Measurements from ENCODE around the gene PACC1.
"Not testable (repeated sequence)": the region's sequence is repeated elsewhere in the genome, so short reads cannot be mapped to it uniquely, and the experiment has no call there.

Gene PACC1

DNA sequence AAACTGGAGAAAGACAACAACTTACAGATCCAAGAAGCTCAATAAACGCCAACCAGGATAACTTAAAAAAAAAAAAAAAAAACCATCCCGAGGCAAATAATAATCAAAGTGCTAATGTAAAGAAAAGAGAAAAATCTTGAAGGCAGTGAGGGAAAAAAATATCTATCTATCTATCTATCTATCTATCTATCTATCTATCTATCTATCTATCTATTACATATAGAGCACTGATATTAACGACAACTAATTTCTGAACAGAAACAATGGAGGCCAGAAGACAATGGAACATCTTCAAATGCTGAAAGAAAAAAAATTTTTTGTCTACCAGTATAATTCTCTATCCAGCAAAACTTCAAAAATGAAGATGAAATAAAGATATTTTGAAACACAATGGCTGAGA is 18.0 kb downstream of the PACC1 start:
- no peak for DNase-seq (ENCODE audit: low read depth in 2 of 2)

DNA sequence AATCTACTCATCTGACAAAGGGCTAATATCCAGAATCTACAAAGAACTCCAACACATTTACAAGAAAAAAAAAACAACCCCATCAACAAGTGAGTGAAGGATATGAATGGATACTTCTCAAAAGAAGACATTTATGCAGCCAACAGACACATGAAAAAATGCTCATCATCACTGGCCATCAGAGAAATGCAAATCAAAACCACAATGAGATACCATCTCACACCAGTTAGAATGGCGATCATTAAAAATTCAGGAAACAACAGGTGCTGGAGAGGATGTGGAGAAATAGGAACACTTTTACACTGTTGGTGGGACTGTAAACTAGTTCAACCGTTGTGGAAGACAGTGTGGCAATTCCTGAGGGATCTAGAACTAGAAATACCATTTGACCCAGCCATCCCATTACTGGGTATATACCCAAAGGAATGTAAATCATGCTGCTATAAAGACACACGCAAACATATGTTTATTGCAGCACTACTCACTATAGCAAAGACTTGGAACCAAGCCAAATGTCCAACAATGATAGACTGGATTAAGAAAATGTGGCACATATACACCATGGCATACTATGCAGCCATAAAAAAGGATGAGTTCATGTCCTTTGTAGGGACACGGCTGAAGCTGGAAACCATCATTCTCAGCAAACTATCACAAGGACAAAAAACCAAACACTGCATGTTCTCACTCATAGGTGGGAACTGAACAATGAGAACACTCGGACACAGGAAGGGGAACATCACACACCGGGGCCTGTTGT is 18.8 kb downstream of the PACC1 start:
- not testable (repeated sequence) for DNase-seq (ENCODE audit: low read depth in 2 of 2)

DNA sequence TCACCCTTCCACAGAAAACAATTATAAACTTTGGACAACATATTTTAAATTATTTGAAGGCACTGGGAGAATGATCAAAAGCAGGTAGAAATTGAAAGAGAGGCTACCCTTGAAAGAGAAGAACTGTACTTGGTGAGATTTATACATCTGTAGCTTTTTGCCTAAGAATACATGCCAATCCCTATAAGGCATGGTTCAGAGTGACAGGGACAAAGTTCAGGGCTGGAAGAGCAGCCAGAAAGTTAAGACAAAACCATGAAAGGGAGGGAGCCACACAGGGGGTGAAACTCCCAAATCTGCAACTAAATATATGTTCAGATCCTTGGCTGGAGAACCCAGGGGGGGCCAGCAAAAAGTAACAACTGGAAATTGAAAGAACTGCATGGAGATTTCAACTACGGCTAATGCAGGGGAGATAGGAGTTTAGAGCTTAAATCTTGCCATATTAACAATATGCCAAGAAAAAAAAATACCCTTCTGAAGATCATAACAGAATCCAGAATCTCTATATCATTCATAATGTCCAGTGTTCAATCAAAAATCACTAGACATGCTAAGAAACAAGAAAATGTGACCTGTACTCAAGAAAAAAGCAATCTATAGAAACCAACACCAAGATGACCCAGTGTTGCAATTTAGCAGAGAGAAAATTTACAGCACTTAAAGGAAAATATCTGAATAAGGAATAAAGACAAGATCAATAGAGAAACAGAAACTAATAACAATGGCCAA is 25.5 kb downstream of the PACC1 start:
- no peak for DNase-seq (ENCODE audit: low read depth in 2 of 2)

DNA sequence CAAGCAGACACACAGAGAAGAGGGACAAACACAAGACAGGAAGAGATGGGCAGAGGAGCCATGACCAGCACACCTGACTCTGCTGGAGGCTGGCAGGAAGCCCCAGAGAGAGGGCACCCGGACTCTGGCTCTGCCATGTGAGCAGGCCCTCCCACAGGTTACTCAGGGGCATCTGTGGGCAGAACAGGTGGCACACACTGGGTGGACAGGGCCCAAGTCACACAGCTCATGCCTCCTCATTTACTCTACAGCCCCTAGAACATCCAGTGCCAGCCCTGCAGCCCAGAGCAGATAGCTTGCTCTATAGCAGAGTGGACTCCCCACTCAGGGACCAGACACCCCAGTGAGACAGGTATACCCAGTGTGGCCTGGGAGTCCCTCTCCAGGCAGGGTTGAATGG is 28.7 kb downstream of the PACC1 start:
- DNase-seq (ENCODE audit: low read depth in 2 of 2) = no peak

DNA sequence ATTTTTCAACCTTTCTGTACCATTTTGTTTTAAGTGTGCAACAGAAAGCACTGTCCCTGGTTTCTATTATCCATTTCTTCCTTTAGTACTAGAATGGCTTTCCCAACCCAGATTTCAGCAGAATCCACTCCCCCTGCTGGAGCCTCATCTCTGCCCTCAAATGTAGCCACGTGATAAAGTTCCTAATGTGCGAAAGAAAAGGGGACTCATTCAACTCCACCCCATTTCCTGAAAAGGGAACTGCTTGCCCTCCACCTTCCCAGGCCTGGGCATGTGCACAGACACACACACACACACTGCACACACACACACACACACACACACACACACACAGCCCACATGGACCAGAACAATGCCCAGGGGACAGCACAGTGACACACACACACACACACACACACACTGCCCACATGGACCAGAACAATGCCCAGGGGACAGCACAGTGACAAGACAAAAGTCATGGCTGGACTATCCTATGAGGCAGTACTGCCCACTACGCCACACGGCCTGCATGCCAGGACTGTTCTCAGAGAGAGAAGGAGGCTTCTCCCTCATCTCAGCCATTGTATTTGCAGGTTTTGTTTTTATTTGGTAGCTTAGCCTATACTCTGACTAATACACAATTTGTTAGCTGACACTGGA is 33.2 kb downstream of the PACC1 start:
- no peak for DNase-seq (ENCODE audit: low read depth in 2 of 2)

DNA sequence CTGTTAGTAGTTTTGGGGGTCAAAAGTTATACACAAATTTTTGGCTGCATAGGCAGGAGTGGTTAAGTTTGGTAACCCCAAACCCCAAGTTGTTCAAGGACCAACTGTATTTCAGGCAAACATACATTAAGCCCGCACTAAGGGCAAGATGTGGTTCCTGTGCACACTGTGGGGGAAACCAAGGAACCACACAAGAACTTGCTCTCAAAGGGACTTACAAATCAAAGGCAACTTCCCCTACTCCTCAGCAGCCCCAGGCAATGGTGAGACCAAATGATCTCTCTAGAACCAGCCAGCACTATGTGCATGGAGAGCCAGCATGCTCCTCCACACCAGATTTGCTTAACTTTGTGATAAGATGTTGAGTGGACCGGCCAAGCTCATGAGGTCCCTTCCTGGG is 35.3 kb downstream of the PACC1 start:
- no peak for DNase-seq (ENCODE audit: low read depth in 2 of 2)

DNA sequence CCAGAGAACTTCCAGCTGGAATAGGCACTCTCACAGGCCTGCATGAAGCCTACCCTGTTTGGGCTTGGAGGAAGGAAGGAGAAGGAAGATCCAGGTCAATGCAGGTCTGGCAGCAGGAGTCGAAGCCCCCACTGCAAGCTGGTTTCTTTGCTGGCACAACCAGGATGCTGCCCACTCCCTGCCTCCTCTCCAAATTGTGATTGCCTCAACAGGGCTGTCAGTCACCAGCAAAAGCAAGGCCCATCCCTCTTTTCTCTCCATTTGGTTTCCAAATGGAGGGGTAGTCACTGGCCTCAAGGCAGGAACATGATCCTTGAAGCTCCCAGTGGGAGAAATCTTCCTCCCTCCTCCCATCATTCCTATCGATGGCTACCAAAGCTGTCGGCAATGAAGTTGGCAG is 37.0 kb downstream of the PACC1 start:
- no peak for DNase-seq (ENCODE audit: low read depth in 2 of 2)

DNA sequence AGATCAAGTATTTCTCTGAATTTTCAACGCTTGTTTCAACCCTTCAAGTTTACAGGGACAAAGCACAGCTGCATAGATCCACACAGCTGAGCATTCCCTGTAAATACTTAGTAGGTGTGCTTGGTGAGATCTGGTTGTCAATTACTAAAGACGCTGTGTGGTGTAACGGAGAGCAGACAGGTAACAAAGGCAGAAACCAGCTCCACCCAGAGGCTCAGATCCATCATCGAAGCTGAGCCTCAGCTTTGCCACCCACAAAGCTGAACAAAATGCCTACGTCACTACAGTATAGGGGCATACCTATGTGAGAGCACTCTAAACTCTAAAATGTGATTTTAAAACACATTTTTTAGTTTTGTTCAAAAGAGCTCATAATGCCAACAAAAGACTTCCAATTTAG is 38.7 kb downstream of the PACC1 start:
- DNase-seq (ENCODE audit: low read depth in 2 of 2) = no peak

DNA sequence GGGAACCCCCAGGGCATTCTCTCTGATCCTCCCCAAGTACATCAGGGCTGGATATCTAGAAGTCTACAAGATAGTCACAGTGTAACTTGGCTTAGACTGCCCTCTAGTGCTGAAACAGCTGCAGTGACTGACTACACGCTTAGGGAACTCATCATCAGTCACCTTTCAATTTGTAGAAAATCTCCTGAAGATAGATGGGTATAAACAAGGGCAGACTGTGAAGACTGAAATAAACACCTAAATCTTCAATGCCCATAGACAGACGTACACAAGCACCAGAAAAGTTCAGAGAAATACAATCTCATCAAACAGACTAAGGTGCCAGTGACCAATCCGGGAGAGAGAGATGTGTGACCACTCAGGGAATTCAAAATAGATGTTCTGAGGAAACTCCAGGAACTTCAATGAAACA is 46.6 kb downstream of the PACC1 start:
- DNase-seq (ENCODE audit: low read depth in 2 of 2) = peak; percentile 17 to 33

DNA sequence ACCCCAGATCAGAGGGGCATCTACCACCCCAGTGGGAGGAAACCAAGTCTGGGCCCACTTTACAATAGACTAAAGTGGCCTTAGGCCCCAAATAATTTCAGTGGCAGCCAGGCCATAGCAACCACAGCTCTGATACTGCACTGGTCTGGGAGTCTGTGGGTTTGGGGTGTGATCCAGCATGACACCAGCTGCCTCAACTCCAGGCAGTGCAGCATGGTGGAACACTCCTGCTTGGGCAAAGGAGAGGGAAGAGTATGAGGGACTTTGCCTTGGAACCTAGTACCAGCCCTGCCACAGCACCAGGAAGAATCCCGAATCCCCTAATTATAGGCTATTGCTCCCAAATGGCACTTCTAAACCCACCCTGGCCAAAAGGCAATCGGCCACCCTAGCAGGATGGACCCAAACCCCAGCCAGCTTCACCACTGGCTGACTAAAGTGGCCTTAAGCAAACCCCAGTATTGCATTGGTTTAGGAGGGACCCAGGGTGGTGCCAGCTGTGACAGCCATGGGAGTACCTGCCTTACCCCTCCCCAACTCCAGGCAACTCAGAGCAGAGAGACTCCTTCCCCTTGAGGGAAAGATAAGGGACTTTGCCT is 47.1 kb downstream of the PACC1 start:
- DNase-seq (ENCODE audit: low read depth in 2 of 2) = no peak

DNA sequence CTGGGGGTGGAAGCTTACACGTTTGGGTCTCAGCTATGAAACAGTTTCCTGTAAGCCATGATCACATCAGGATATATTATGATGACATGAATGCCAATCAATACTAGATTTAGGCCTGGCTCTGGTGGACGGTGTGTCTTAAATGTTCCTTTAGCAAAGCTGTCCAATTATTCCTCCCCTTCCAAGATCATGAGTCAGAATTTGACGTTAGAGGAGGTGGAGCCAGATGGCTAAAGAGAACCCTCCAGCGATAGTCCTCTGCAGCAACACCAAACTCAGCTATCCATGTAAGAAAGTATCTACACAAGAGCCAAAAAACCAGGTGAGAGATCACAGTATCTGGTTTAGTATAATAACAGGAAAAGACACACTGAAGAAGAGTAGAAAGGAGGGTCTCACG is 47.8 kb downstream of the PACC1 start:
- DNase-seq (ENCODE audit: low read depth in 2 of 2) = no peak

DNA sequence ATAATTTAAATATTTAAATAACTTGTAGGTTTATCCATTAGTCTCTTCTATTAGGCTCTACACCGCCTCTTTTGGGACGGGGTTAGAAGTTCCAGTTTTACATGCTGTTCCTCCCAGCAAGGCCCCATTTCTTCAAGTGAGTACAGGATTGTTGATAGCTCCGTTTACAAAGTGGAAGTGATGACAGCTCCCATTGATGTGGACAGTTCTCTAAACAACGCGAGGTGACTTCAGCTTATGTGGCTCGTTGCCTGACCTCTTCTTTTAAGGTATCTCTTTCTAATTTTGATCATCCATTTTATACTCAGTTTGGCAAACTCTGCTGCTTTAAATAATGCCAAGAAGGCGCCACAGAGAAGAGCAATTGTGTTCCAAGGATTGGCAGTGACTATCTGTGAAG is 49.7 kb downstream of the PACC1 start:
- DNase-seq (ENCODE audit: low read depth in 2 of 2) = no peak

DNA sequence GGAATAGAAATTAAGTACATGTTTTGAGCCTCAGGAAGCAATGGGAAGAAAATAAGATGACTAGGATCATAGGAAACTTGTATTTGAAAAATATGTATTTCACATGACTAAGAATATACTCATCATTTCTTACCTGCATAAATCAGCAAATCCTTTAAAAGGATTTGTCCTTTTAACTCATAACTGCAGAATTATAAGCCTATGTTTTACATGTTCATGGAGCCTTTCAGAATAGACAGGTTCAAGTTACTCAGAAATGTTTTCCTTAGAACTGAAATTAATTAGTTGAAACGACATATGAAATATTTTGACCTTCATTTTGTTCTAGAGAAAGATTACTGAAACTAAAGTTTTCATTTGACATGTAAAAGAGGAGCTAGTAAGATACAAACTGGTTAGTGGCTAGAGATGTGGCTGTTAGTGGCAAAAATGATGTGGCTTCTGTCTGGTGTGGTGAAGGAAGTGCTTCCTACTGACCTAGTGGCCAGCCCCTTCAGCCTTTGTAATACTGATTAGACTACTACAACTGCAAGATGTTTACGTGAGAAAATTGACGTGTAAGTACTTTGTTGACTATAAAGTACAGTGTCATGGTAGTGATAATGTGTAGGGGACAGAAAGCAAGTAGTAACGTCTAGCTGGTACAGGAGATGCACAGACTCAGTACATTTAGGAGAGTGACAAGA is 54.7 kb downstream of the PACC1 start:
- no peak for DNase-seq (ENCODE audit: low read depth in 2 of 2)

DNA sequence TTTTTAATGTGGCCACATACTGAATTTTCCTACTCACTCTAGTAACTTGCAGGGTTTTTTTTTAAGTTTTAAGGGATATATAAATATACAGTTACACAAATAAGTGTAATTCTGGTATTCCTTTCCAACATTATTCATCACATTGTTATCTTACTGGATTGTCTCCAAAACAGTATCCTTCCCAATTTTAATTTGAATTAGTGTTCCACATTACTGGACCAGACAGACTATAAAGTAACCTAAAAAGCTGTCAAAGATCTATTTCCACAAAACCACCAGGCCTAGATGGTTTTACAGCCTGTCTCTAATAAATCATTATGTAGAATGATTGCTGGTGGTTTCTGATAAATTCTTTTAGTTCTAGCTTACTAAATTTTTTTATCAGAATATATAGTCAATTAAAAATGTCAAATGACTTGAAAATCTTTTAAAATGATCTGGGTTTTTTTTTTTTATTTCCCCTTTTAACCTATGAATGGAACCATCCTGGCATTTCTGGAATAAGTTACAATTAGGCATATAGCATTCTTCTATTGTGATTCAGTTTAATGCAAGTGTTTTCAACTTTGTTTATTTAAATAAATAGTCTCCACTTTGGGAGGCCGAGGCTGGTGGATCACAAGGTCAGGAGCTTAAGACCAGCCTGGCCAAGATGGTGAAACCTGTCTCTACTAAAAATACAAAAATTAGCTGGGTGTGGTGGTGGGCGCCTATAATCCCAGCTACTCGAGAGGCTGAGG is 59.3 kb downstream of the PACC1 start:
- no peak for DNase-seq (ENCODE audit: low read depth in 2 of 2)

DNA sequence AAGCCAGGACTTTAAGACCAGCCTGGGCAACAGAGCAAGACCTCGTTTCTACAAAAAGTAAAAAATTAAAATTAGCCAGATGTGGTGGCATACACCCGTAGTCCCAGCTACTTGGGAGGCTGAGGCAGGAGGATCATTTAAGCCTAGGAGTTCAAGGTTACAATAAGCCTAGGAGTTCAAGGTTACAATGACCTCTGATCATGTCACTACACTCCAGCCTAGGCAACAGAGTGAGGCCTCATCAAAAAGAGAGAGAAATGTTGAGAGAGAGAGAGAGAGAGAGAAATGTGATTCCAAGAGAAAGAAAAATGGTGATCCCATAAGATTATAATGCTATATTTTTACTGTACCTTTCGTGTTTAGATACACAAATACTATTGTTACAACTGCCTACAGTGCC is 60.2 kb downstream of the PACC1 start:
- no peak for DNase-seq (ENCODE audit: low read depth in 2 of 2)

DNA sequence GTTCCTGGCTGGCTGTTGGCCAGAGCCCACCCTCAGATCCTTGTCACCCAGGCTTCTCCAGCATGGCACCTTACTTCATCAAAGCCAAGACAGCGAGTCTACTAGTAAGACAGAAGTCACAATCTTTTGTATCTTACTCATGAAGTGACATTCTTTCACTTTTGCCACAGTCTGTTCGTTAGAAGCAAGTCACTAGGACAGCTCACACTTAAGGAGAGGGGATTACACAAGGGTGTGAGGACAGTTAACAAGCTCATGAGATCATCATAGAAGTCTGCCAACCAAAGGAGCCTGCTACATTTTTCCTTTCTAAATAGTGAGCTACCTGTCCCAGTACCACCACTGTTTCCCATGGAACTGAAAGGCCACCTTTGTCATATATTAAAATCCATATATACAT is 61.5 kb downstream of the PACC1 start:
- DNase-seq (ENCODE audit: low read depth in 2 of 2) = no peak

DNA sequence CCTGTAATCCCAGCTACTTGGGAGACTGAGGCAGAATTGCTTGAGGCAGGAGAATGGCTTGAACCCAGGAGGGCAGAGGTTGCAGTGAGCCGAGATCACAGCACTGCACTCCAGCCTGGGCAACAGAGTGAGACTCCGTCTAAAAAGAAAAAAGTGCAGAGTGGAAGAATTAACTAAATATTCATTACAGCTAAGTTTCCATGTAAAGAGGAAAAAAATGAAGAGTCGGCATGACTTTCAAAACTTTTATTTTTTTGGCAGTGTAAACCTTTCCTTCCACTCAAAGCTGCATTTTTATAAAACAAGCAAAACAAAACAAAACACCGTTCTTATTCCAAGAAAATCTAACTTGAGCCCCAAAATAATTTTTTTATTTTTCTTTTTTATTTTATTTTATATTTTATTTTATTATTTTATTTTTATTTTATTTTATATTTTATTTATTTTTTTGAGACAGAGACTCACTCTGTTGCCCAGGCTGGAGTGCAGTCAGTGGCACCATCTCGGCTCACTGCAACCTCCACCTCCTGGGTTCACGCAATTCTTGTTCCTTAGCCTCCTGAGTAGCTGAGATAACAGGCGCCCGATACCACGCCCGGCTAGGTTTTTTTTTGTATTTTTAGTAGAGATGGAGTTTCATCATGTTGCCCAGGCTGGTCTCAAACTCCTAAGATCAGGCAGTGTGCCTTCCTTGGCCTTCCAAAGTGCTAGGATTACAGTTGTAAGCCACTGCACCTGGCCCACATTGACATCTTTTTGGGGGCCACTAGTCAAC is 62.9 kb downstream of the PACC1 start:
- no peak for DNase-seq (ENCODE audit: low read depth in 2 of 2)

DNA sequence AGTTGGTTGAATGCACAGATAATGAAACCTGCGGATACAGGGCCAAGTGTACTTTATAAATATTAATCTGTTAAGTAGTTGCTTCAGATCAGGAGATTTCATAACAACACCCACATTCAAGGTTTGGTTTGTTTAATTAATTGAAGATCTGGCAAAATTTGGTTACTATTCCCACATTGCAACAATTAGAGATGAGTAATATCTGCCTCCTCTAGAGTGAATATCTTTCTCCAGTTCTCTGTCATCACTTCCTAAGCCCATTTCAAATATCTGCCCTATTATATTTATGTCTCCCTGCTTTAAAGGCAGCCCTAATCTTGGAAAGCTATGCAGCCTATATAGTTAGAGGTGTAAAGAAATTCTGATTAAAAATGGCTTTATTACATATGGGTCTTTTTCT is 68.1 kb downstream of the PACC1 start:
- DNase-seq (ENCODE audit: low read depth in 2 of 2) = no peak

DNA sequence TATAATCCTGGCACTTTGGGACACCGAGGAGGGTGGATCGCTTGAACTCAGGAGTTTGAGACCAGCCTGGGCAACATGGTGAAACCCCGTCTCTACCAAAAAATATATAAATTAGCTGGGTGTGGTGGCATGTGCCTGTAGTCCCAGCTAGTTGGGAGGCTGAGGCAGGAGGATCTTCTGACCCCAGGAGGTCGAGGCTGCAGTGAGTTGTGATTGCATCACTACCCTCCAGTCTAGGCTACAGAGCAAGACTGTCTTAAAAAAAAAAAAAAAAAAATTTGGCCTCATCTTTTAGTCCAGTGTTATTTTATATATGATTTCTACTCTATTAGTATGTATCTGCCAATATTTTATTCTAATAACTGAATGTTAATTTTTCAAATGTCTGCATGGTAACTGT is 69.8 kb downstream of the PACC1 start:
- DNase-seq (ENCODE audit: low read depth in 2 of 2) = no peak

DNA sequence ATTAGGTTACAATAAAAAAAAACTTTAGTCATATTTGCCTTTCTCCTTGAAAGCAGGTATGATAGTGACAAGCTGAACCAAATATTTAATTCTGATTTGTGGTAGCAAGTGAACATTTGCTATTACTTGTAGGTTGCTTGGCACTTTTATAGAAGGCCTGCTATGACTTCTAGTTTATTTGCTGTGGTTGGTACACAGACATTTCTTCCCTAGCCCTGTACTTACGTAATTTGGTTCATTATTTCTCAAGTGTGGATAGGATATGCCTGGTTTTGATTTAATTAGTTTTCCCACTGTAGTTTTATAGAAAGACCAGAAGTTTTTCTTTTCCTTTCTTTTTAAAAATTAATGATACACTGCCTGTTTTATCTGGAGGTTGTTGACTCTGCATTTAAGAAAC is 73.6 kb downstream of the PACC1 start:
- DNase-seq (ENCODE audit: low read depth in 2 of 2) = no peak

DNA sequence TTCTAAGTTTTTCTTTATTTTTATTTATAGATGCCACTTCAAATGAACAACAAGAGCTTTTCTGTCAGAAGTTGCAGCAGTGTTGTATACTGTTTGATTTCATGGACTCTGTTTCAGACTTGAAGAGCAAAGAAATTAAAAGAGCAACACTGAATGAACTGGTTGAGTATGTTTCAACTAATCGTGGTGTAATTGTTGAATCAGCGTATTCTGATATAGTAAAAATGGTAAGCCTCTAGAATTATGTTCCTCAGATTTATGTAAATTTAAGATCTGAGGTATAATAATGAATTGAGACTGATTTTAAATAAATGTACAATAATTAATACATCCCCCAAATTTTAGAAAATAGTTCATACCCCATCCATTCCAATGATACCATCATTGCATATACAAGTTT is 85.6 kb downstream of the PACC1 start:
- DNase-seq (ENCODE audit: low read depth in 2 of 2) = no peak
